Kidney epithelial cell (primary cell): ENCODE data around the gene FOXRED2. TPM values are rescaled to one million over a fixed set of nuclear protein-coding genes. Genes with fewer than 3 reads are reported as not detected.

Experiments
- DNase-seq: peaks from one replicate; pipeline ENCODE4 v3.0.0-alpha.2; 2010; ENCODE audit warnings: low read depth
- H3K27me3 ChIP-seq: 2 replicates; pipeline ENCODE4 v1.6.0; 2011; ENCODE audit warnings: low read length; ENCODE audit not compliant: control insufficient read depth, insufficient read depth
- H3K36me3 ChIP-seq: 2 replicates; pipeline ENCODE4 v1.5.1; 2011; ENCODE audit warnings: low read length; ENCODE audit not compliant: control insufficient read depth, insufficient read depth
- H3K4me3 ChIP-seq: 2 replicates; pipeline ENCODE4 v1.5.1; 2011; ENCODE audit warnings: low read depth, mild to moderate bottlenecking, control low read depth, low read length
- total RNA-seq: library from RNA; depleted of rRNA; stranded (reverse); fragments of >200 nt; gene quantifications from 2 replicates; pipeline ENCODE4 v1.2.3, GENCODE V29; 2015
- TF ChIP-seq, protein P1 (sequence below): IDR thresholded peaks from 2 replicates; pipeline ENCODE4 v1.5.1; 2011; ENCODE audit warnings: mild to moderate bottlenecking, moderate library complexity, low read length, control low read depth, inconsistent platforms; ENCODE audit not compliant: insufficient read depth, poor library complexity, severe bottlenecking

Gene FOXRED2
- total RNA-seq, 1 donor from 2014 or later: 16.6 TPM

DNA sequence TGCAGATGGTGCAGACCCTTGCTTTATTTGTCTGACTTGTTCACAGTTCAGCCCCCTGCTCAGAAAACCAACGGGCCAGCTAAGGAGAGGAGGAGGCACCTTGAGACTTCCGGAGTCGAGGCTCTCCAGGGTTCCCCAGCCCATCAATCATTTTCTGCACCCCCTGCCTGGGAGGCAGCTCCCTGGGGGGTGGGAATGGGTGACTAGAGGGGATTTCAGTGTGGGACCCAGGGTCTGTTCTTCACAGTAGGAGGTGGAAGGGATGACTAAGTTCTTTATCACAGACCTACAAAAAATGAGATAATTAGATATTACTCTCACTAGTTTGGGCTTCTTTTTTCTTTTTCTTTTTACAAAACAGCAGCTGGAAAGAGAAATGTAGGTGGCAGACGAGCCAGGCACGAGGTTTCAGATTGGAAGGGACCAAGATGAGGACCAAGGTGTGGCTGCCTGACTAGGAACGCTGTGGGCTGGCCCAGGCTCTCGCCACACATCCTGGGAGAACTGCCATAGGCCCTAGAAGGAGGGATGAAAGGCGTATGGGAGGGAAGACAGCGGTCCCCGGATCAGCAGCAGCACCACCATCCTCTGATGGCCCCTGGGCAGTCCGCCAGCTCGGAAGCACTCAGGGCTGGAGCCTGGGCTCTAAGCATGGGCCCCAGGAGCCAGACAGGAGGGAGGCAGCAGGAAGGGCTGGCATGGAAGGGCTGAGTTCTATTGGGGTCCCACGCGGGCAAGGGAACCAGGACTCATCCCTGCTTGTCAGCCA lies 39.6 kb downstream of the FOXRED2 start:
- TF ChIP-seq, protein P1, sequence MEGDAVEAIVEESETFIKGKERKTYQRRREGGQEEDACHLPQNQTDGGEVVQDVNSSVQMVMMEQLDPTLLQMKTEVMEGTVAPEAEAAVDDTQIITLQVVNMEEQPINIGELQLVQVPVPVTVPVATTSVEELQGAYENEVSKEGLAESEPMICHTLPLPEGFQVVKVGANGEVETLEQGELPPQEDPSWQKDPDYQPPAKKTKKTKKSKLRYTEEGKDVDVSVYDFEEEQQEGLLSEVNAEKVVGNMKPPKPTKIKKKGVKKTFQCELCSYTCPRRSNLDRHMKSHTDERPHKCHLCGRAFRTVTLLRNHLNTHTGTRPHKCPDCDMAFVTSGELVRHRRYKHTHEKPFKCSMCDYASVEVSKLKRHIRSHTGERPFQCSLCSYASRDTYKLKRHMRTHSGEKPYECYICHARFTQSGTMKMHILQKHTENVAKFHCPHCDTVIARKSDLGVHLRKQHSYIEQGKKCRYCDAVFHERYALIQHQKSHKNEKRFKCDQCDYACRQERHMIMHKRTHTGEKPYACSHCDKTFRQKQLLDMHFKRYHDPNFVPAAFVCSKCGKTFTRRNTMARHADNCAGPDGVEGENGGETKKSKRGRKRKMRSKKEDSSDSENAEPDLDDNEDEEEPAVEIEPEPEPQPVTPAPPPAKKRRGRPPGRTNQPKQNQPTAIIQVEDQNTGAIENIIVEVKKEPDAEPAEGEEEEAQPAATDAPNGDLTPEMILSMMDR: no peak
- DNase-seq: no peak
- Histone ChIP-seq H3K27me3 (no peaks in the 10 kb centered on the region), H3K4me3 (no peak overlapping the region), H3K36me3 (no peaks in the 10 kb centered on the region)

DNA sequence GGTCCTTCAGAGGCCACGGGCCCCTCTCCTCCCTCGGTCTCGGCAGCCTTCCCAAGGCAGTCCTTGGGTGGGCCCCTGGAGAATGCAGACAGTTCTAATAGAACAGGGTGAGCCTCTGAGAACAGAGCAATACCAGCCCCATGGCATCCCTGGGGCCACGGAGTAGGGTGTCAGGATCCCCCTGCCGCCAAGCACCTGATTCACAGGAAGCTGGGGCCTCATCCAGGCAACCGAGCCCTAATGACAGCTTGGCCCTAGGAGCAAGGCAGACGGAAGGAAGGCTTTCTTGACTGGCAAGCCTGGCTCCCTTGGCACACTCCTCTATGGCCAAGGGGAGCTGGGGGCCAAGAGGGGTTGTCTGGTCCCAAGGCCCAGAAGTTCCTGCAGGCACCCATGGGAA lies 40.6 kb downstream of the FOXRED2 start:
- DNase-seq: no peak
- TF ChIP-seq, protein P1: no peak
- no peaks in the 10 kb centered on the region for H3K36me3 ChIP-seq
- no peaks in the 10 kb centered on the region for H3K27me3 ChIP-seq
- H3K4me3 ChIP-seq: no peak overlapping the region

- DNase-seq: peak; percentile 92
- Histone ChIP-seq H3K36me3 (no peaks in the 10 kb centered on the region), H3K27me3 (no peaks in the 10 kb centered on the region), H3K4me3 (no peak overlapping the region)
- TF ChIP-seq, protein P1: no peak
Measured at GRCh38 chr22:36465232-36466021, 41.4 kb downstream of the FOXRED2 start.

DNA sequence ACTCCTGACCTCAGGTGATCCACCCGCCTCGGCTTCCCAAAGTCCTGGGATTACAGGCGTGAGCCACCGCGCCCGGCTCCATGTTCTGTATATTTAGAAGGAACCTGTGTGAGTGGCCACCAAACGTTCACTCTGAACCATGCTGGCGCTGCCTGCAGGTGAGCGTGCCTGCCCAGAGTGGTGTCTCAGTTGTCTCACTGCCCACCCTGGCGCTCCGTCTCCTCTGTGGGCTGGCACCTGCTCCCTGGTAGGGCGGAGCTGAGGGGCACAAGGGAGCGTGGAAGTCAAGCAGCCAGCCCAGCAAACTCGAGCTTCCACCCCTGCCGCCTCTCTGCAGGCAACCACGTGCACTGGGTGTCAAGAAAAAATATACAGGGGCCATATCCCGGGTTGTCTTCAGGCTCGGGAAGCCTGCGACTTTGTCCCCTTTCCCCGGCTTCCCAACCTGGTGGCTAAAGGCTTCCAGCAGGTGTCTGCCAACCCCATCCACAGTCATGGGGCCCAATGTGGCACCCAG lies 42.1 kb downstream of the FOXRED2 start:
- no peak for DNase-seq
- TF ChIP-seq, protein P1: no peak
- Histone ChIP-seq H3K4me3 (no peak overlapping the region), H3K27me3 (no peaks in the 10 kb centered on the region), H3K36me3 (no peaks in the 10 kb centered on the region)

GRCh38 chr22:36463783-36464184 lies 43.1 kb downstream of the FOXRED2 start:
- TF ChIP-seq, protein P1: no peak
- no peak for DNase-seq
- H3K4me3 ChIP-seq: no peak overlapping the region

More at GRCh38 chr22:36463783-36464184, 43.1 kb downstream of the FOXRED2 start:
- Histone ChIP-seq H3K36me3 (no peaks in the 10 kb centered on the region), H3K27me3 (no peaks in the 10 kb centered on the region)
